ENCODE measurements around the gene ZFP64. TPM values are rescaled to one million over a fixed set of nuclear protein-coding genes. Genes with fewer than 3 reads are reported as not detected.

Gene ZFP64
- total RNA-seq, result 10 to 100 TPM; 20.2 to 29.5 TPM

DNA sequence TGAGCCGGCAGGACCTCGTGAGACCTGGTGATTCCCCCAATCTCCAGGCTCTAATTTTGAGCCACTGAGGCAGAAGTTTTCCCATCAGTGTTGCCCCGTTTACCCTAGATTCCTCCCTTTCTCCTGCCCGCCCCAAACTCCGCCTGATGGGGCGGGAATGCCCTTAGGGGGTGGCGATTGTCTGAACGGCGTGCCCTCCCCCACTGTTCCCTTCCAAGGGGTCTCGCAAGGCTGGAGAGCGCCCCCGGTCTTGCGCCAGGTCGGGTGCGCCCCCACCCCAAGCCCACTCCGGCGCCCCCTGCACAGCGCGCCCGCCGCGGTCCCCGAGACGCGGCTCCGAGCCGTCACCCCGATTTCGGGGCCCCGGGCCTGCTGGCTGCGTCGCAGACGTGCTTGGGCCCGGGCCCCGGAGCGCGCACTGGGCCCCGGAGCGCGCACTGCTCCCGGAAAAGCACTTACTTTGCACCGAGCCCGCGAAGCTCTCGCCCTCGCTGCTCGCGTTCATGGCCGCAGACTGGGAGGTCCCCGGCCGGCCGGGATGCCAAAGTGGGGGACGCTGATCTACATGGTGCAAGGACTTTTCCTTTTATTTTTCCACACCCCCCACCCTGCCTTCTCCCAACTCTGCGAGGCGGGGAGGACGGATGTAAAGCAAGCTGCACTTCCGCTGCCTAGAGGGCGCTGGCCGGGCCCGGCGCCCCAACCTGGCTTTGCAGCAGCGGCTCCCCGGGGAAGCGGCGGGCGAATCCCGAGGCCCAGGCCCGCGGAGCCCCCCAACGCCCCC is at the start of gene ZFP64:
ZFP64 (minus strand) TSS at position 648 of the 784 bp plus-strand sequence; CDS start at position 505, 143 bp downstream.
- under 1% methylated on average over 51 of the region's 70 CpGs for WGBS
- Histone ChIP-seq H3K4me3 (peak within 1 kb of the TSS; percentile 63 to 91), H3K36me3 (no peaks in the 10 kb centered on the region), H3K4me1 (replicated peaks) (no peaks in the 10 kb centered on the region), H3K27me3 (replicated peaks; ENCODE audit: insufficient read depth) (no peaks in the 10 kb centered on the region), H3K27ac (peak within 1 kb of the TSS; percentile 89 to 94), H3K9me3 (no peaks in the 10 kb centered on the region)
- TF ChIP-seq, protein P1, sequence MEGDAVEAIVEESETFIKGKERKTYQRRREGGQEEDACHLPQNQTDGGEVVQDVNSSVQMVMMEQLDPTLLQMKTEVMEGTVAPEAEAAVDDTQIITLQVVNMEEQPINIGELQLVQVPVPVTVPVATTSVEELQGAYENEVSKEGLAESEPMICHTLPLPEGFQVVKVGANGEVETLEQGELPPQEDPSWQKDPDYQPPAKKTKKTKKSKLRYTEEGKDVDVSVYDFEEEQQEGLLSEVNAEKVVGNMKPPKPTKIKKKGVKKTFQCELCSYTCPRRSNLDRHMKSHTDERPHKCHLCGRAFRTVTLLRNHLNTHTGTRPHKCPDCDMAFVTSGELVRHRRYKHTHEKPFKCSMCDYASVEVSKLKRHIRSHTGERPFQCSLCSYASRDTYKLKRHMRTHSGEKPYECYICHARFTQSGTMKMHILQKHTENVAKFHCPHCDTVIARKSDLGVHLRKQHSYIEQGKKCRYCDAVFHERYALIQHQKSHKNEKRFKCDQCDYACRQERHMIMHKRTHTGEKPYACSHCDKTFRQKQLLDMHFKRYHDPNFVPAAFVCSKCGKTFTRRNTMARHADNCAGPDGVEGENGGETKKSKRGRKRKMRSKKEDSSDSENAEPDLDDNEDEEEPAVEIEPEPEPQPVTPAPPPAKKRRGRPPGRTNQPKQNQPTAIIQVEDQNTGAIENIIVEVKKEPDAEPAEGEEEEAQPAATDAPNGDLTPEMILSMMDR (IDR thresholded peaks at IDR 0.05), result peak in 3 of 4 experiments; percentile 40 to 55 (median 43)
- TF ChIP-seq POLR2AphosphoS5 (IDR thresholded peaks at IDR 0.05), result peak; percentile 45
- TF ChIP-seq POLR2A (IDR thresholded peaks at IDR 0.05), result no peak
- intact Hi-C loops (cut with DNase I), result no loop called here
- peak; percentile 75 for DNase-seq (ENCODE audit: low spot score)

GRCh38 chr20:52240802-52241201 is 49.2 kb upstream of the ZFP64 start:
- H3K4me3 ChIP-seq, result no peak overlapping the region
- no peaks in the 10 kb centered on the region for H3K4me1 ChIP-seq (replicated peaks)
- H3K27me3 ChIP-seq (replicated peaks; ENCODE audit: insufficient read depth), result no peaks in the 10 kb centered on the region
- intact Hi-C loops (cut with DNase I), result loop anchor here (5.0 kb wide), 1 partner anchor 976 kb away; no protein-coding TSS in a partner anchor
- TF ChIP-seq POLR2A (IDR thresholded peaks at IDR 0.05) (no peak), POLR2AphosphoS5 (IDR thresholded peaks at IDR 0.05) (no peak)
- TF ChIP-seq, protein P1 (IDR thresholded peaks at IDR 0.05), result no peak
- DNase-seq (ENCODE audit: low spot score), result no peak
- H3K9me3 ChIP-seq, result no peaks in the 10 kb centered on the region
- H3K36me3 ChIP-seq, result no peaks in the 10 kb centered on the region
- WGBS, result 89% methylated on average over 1 of the region's 1 CpG
- no peak overlapping the region for H3K27ac ChIP-seq

- Histone ChIP-seq H3K4me3 (no peak overlapping the region), H3K36me3 (no peaks in the 10 kb centered on the region), H3K27me3 (replicated peaks; ENCODE audit: insufficient read depth) (no peaks in the 10 kb centered on the region), H3K4me1 (replicated peaks) (no peaks in the 10 kb centered on the region), H3K9me3 (no peaks in the 10 kb centered on the region), H3K27ac (no peak overlapping the region)
- no peak for DNase-seq (ENCODE audit: low spot score)
- 61% methylated on average over 2 of the region's 2 CpGs for WGBS
- intact Hi-C loops (cut with DNase I), result no loop called here
- TF ChIP-seq POLR2A (IDR thresholded peaks at IDR 0.05), result no peak
- TF ChIP-seq, protein P1 (IDR thresholded peaks at IDR 0.05), result no peak
- TF ChIP-seq POLR2AphosphoS5 (IDR thresholded peaks at IDR 0.05), result no peak
These were observed 47.5 kb upstream of the ZFP64 start for GRCh38 chr20:52239102-52239501.

DNA sequence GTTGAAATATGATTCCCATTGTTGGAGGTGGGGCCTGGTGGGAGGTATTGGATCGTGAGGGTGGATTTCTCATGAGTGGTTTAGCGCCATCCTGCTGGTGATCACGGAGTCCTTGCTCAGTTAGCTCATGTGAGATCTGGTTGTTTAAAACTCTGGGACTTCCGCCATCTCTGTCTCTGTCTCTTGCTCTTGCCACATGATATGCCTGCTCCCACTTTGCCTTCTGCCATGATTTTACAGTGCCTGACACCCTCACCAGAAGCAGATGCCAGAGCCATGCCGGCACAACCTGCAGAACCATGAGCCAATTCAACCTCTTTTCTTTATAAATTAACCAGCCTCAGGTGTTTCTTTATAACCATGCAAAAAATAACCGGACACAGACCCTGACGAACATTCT is 44.7 kb upstream of the ZFP64 start:
- no peaks in the 10 kb centered on the region for H3K36me3 ChIP-seq
- intact Hi-C loops (cut with DNase I), result no loop called here
- WGBS, result 93% methylated on average over 7 of the region's 7 CpGs
- no peaks in the 10 kb centered on the region for H3K27me3 ChIP-seq (replicated peaks; ENCODE audit: insufficient read depth)
- no peaks in the 10 kb centered on the region for H3K9me3 ChIP-seq
- TF ChIP-seq POLR2A (IDR thresholded peaks at IDR 0.05) (no peak), POLR2AphosphoS5 (IDR thresholded peaks at IDR 0.05) (no peak)
- TF ChIP-seq, protein P1 (IDR thresholded peaks at IDR 0.05), result no peak
- no peak overlapping the region for H3K4me3 ChIP-seq
- DNase-seq (ENCODE audit: low spot score), result no peak
- H3K27ac ChIP-seq, result no peak overlapping the region
- no peaks in the 10 kb centered on the region for H3K4me1 ChIP-seq (replicated peaks)

GRCh38 chr20:52235129-52235528 is 43.5 kb upstream of the ZFP64 start:
- intact Hi-C loops (cut with DNase I), result no loop called here
- Histone ChIP-seq H3K4me3 (no peak overlapping the region), H3K27ac (no peak overlapping the region), H3K9me3 (no peaks in the 10 kb centered on the region), H3K4me1 (replicated peaks) (no peaks in the 10 kb centered on the region), H3K36me3 (no peaks in the 10 kb centered on the region), H3K27me3 (replicated peaks; ENCODE audit: insufficient read depth) (no peaks in the 10 kb centered on the region)
- DNase-seq (ENCODE audit: low spot score), result no peak
- TF ChIP-seq POLR2A (IDR thresholded peaks at IDR 0.05) (no peak), POLR2AphosphoS5 (IDR thresholded peaks at IDR 0.05) (no peak)
- TF ChIP-seq, protein P1 (IDR thresholded peaks at IDR 0.05), result no peak
- WGBS, result 93% methylated on average over 4 of the region's 4 CpGs
